PC-3 (cell line): ENCODE results near the gene VPS8.

Experiments used
- CTCF ChIP-seq: fragments of 300-600 bp; sonication (generic); conservative IDR thresholded peaks from 2 replicates; pipeline ENCODE4 v1.5.1; 2017; ENCODE audit warnings: antibody characterized with exemption, low read depth, mild to moderate bottlenecking, low read length
- EZH2 ChIP-seq: fragments of 300-600 bp; sonication (generic); IDR thresholded peaks from one replicate; pipeline ENCODE4 v1.6.1; 2017; ENCODE audit warnings: antibody characterized with exemption, mild to moderate bottlenecking, low read length; ENCODE audit not compliant: unreplicated experiment

DNA sequence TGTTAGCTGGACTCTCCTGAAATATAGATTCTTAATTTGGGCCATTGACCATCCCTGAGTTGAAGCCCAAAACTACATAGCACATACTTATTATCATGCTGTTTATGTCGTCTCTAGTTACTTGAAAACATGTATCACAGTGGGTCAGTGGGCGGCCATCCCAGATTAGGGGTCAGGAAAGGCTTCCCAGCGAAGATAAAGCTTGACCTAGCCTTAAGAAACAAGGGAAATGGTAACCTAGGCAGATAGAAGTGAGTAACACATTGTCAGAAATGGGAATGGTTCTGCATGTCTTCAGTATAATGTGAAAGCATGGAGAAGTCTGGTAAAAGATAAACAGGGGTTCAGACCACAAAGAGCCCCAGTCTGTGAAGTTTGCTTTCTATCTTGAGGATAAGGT is 216.2 kb downstream of the VPS8 start:
- TF ChIP-seq EZH2 (no peak), CTCF (no peak)
